Pancreas (tissue), 10 donors: ENCODE results near the gene EHF. TPM values are rescaled to one million over a fixed set of nuclear protein-coding genes. Genes with fewer than 3 reads are reported as not detected.
A peak's percentile ranks its signal among the peaks of the same experiment; 100 is the strongest.

Experiments
- ATAC-seq, 4 donors: fragments of 200-7000 bp; cut with Tn5 transposase; one replicate each; pipeline versions ENCODE4 v1.8.0 to v1.9.1; 2020; ENCODE audit warnings: mild to moderate bottlenecking in 4 of 4, moderate library complexity in 4 of 4
- DNase-seq, 6 donors: peaks; one replicate each; pipeline ENCODE4 v3.0.0-alpha.2; 2020
- FAIRE-seq: peaks from 2 replicates; lab custom pipeline; 2012; peaks lifted over from hg19 to GRCh38; lab: Jason Lieb, UNC
- H3K27ac ChIP-seq, 4 donors: fragments of 200-600 bp; sonication (generic); 1 replicate in 3 of 4; 2 replicates in 1 of 4; pipeline versions ENCODE4 v1.5.0 to v1.8.0; 2020
- H3K27me3 ChIP-seq, 4 donors: fragments of 200-600 bp; one replicate each; pipeline ENCODE4 v1.8.0; 2021
- H3K36me3 ChIP-seq, 3 donors: fragments of 200-600 bp; sonication (generic) in 1 of 3; one replicate each; pipeline versions ENCODE4 v1.5.0 to v1.8.0; 2020 to 2021
- H3K4me1 ChIP-seq, 3 donors: fragments of 200-600 bp; one replicate each; pipeline ENCODE4 v1.8.0; 2021
- H3K4me3 ChIP-seq, 4 donors: fragments of 200-600 bp; sonication (generic) in 2 of 4; one replicate each; pipeline versions ENCODE4 v1.5.0 to v1.8.0; 2020 to 2021
- H3K9me3 ChIP-seq, 4 donors: fragments of 200-600 bp; one replicate each; pipeline ENCODE4 v1.8.0; 2021
- WGBS, 2 donors: extraction: QIAGEN DNeasy Blood & Tissue Kit; methylation state at CpG; one replicate each; pipeline ENCODE4 v1.1.7; 2013; 5-methylcytosine and 5-hydroxymethylcytosine counted together
- intact Hi-C, 3 donors: fragments of 100-400 bp; cut with DNase I; formaldehyde crosslinking; loops; one replicate each; pipeline versions ENCODE4 v1.11.1 to v1.14.2; 2022
- polyA plus RNA-seq, 2 donors: library from polyadenylated mRNA; stranded (reverse); fragments of 200-250 nt; gene quantifications; one replicate each; pipeline ENCODE4 v1.2.3, GENCODE V29; 2013
- total RNA-seq, 6 donors: library from RNA; stranded (reverse); fragmentation: NEBNext Ultra II Directional in 4 of 6; extraction: Animal tissue kit (Norgen Biotek cat#: 25700) in 4 of 6; gene quantifications; one replicate each; pipeline versions ENCODE4 v1.2.1 to v1.2.4, GENCODE V29; 2021 to 2023
- TF ChIP-seq, protein P1 (sequence below), 4 donors: fragments of 200-600 bp; sonication (generic) in 3 of 4; IDR thresholded peaks; one replicate each; pipeline versions ENCODE4 v1.5.0 to v1.8.0; 2021; ENCODE audit warnings: antibody characterized with exemption in 4 of 4
- donor health status: healthy with polysubstance abuse.
- donor health status: DM: no; HTN: no; CAD: no; lungs with moderate emphysema.
- donor health status: DM: no; HTN: no; CAD: no.
- donor health status: control.
- donor health status: control.
- donor health status: Bipolar disorder and iron deficiency.
- donor health status: DM: yes; HTN: yes; CAD: no.
- donor health status: DM: no; HTN: no; CAD: no.
- donor health status: DM: no; HTN: no; CAD: no.
- donor health status: DM: yes; HTN: yes; CAD: no.

EHF gene
- total and polyA plus RNA-seq, 8 donors: 7.7 to 58.2 (median 32.4) TPM

DNA sequence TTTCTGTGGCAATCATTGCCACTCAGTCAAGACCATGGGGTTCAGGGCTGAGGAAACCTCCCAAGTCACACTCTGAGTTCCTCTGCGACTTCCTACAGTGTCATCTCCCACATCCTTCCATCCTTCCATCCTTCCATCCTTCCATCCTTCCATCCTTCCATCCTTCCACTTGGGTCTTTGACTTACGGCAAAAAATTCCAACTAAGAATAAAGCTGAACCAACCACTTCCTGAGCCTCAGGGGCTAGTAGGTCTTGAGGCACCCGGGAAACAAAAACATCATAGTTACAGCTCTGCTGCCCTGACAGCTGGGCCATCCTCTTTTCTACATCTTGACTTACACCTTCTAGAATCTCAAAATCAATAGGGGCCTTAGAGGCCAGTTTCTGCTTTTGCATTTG is 32.1 kb downstream of the EHF start:
- no peak for FAIRE-seq
- TF ChIP-seq, protein P1, sequence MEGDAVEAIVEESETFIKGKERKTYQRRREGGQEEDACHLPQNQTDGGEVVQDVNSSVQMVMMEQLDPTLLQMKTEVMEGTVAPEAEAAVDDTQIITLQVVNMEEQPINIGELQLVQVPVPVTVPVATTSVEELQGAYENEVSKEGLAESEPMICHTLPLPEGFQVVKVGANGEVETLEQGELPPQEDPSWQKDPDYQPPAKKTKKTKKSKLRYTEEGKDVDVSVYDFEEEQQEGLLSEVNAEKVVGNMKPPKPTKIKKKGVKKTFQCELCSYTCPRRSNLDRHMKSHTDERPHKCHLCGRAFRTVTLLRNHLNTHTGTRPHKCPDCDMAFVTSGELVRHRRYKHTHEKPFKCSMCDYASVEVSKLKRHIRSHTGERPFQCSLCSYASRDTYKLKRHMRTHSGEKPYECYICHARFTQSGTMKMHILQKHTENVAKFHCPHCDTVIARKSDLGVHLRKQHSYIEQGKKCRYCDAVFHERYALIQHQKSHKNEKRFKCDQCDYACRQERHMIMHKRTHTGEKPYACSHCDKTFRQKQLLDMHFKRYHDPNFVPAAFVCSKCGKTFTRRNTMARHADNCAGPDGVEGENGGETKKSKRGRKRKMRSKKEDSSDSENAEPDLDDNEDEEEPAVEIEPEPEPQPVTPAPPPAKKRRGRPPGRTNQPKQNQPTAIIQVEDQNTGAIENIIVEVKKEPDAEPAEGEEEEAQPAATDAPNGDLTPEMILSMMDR (IDR thresholded peaks at IDR 0.05): no peak
- peak overlapping the region in 3 of 4 donors; percentile 59 to 77 (median 77) for H3K27ac ChIP-seq
- intact Hi-C loops: loop anchor here in 1 of 3 donors (5.0 kb wide), 1 partner anchor 66 kb away; no protein-coding TSS in a partner anchor
- ATAC-seq: no peak
- peaks cover 0 to 33% (median 7%) of the 10 kb centered on the region in 3 donors for H3K36me3 ChIP-seq
- H3K9me3 ChIP-seq: no peaks in the 10 kb centered on the region
- no peak overlapping the region for H3K4me3 ChIP-seq
- H3K4me1 ChIP-seq: peaks cover 13 to 23% (median 17%) of the 10 kb centered on the region in 3 donors
- H3K27me3 ChIP-seq: no peaks in the 10 kb centered on the region
- 90 to 95% methylated on average over 3 of the region's 3 CpGs for WGBS, 2 donors
- no peak for DNase-seq

DNA sequence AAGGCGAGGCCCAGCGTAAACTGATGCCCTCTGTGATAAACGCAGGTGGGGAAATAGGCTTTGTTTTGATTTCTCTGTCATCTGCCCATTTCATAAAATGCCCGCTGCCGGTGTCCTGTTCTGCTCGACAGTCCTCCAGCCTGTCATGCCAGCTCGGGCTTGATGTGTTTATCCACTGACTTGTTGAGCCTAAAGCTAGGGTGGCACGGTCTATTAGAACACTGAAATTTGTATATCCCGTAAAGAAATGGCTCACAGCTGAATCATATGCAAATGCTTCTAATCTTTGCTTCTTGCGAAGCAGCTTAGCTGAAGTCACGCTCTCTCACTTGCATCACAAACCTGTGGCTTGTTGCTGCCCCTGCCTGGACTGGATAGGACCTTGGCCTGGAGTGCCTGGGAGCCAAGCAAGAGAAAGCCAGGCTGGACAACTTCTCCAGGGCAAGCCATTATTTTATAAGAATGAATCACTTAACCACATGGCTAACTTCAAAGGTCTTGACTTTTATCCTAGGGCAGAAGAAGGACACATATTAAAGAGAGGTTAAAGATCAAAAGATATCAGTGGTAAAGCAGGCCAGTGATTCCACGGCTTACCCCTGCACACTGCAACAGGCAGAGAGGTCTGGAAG is 33.1 kb downstream of the EHF start:
- intact Hi-C loops: loop anchor here in 1 of 3 donors (5.0 kb wide), 1 partner anchor 67 kb away; no protein-coding TSS in a partner anchor
- peaks cover 13 to 23% (median 17%) of the 10 kb centered on the region in 3 donors for H3K4me1 ChIP-seq
- H3K27me3 ChIP-seq: no peaks in the 10 kb centered on the region
- TF ChIP-seq, protein P1 (IDR thresholded peaks at IDR 0.05): no peak
- H3K4me3 ChIP-seq: no peak overlapping the region
- peaks cover 0 to 29% (median 10%) of the 10 kb centered on the region in 3 donors for H3K36me3 ChIP-seq
- WGBS, 2 donors: 30 to 34% methylated on average over 12 of the region's 12 CpGs
- peak in 5 of 6 donors; percentile 62 to 81 (median 72) for DNase-seq
- FAIRE-seq: no peak
- H3K27ac ChIP-seq: peak overlapping the region; percentile 32 to 77 (median 68)
- no peaks in the 10 kb centered on the region for H3K9me3 ChIP-seq
- peak; percentile 84 to 90 (median 88) for ATAC-seq

DNA sequence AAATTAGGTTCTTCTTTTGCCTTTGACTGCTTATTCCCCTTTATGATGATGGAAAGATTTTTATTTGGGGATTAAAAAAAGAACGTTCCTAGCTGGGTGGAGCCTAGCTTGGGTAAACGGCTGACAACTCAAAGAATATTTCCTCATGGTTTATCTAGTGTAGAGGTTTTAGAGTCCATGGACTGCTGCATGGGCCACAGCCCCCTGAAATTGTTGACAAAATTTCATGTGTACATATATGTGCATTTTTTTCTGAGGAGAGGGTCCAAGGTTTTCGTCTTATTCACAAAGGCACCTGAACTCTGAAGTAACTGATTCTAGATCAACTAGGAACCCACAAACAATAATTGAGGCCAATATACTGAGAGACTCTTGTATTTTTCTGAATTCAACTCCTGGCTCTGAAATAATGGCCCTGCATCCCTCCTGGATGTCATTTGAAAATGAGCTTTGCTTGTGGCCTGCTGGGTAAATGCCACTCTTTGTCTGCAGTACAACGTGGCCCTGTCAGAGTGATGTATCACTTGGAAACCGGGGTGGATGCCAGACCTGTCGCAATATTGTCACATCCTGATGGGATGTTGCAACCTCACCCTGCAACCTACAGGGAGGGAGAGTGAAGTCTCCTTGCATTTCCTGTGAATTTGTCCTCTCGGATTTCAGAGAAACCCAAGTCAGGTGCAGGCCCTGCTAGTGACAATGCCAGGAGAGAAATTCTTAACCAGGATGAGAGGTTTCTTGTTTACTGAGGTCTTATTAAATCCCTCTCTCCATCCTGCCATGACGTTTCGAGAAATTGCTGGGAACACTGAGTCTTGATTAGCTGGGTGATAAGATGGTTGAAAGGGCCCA is 33.8 kb downstream of the EHF start:
- FAIRE-seq (no peak), DNase-seq (peak in 5 of 6 donors; percentile 53 to 81 (median 63)), ATAC-seq (peak; percentile 55 to 76 (median 66))
- peaks cover 13 to 23% (median 17%) of the 10 kb centered on the region in 3 donors for H3K4me1 ChIP-seq
- H3K27ac ChIP-seq: peak overlapping the region; percentile 32 to 77 (median 68)
- no peak overlapping the region for H3K4me3 ChIP-seq
- H3K9me3 ChIP-seq: no peaks in the 10 kb centered on the region
- intact Hi-C loops: loop anchor here in 1 of 3 donors (5.0 kb wide), 1 partner anchor 67 kb away; no protein-coding TSS in a partner anchor
- peaks cover 0 to 30% (median 5%) of the 10 kb centered on the region in 3 donors for H3K36me3 ChIP-seq
- H3K27me3 ChIP-seq: no peaks in the 10 kb centered on the region
- WGBS, 2 donors: 37% methylated on average over 9 of the region's 9 CpGs
- TF ChIP-seq, protein P1 (IDR thresholded peaks at IDR 0.05): no peak

DNA sequence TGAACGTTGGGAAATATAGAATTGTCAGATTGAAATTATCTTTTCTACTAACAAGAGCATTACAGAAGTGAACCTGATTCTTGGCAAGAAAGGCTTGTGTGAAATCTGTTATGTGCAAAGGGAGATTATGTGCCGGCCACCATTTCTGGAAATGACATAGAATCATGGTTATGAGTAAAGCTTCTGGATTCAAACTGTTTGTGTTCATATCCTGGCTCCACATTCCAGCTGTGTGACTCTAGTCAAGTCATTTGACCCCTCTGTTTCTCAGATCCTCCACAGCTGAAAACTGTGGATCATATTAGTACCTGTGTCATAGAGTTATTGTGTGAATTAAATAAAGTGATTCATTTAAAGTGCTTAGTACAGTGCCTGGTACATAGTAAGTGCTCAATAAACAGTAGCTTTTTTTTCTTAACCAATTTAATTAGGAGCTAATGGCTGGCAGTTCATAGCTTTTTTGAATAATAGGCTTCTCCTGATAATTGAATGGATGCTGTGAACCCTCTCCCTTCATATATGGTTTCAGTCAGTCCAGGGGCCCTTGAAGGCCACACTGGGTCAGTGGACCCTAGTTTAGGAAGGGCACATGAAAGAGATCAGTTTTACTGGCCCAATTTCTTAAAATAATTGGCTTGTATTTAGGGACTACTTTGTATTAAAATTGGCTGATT is 34.6 kb downstream of the EHF start:
- Histone ChIP-seq H3K36me3 (peaks cover 0 to 29% (median 5%) of the 10 kb centered on the region in 3 donors), H3K4me3 (no peak overlapping the region), H3K9me3 (no peaks in the 10 kb centered on the region), H3K4me1 (peaks cover 13 to 23% (median 17%) of the 10 kb centered on the region in 3 donors), H3K27me3 (no peaks in the 10 kb centered on the region), H3K27ac (peak overlapping the region in 3 of 4 donors; percentile 59 to 77 (median 66))
- DNase-seq (no peak), ATAC-seq (no peak), FAIRE-seq (no peak)
- intact Hi-C loops: no loop called here
- WGBS, 2 donors: 55 to 59% methylated on average over 2 of the region's 2 CpGs
- TF ChIP-seq, protein P1 (IDR thresholded peaks at IDR 0.05): no peak
